GM13977 (cell line): ENCODE measurements around the gene RBSN.
A peak's percentile ranks its signal among the peaks of the same experiment; 100 is the strongest.

Experiments
- DNase-seq: peaks from one replicate; pipeline ENCODE4 v3.0.0; 2012; ENCODE audit warnings: low spot score
- CTCF ChIP-seq: IDR thresholded peaks from 2 replicates; pipeline ENCODE4 v1.5.1; 2012; ENCODE audit warnings: mild to moderate bottlenecking, control low read depth; ENCODE audit not compliant: insufficient read depth; ENCODE audit errors: extremely low read depth, missing control alignments
- in situ Hi-C: fragments of 300-500 bp; cut with MboI; formaldehyde crosslinking; loops from one replicate; pipeline ENCODE4 v1.12.0; 2022; ENCODE audit warnings: low sequenced_read_pairs, low pct_unique_long_range_greater_than_20kb, mixed read lengths, inconsistent platforms; ENCODE audit not compliant: unreplicated experiment

RBSN gene

GRCh38 chr3:15112011-15112410 lies 13.1 kb upstream of the RBSN start:
- no peak for DNase-seq
- TF ChIP-seq CTCF, result no peak
- in situ Hi-C loops, result loop anchor here (25.0 kb wide), 1 partner anchor 300 kb away; no protein-coding TSS in a partner anchor

- in situ Hi-C loops, result loop anchor here (25.0 kb wide), 1 partner anchor 302 kb away; no protein-coding TSS in a partner anchor
- TF ChIP-seq CTCF, result no peak
- DNase-seq, result no peak
Observed at GRCh38 chr3:15110206-15110605, 11.3 kb upstream of the RBSN start.

DNA sequence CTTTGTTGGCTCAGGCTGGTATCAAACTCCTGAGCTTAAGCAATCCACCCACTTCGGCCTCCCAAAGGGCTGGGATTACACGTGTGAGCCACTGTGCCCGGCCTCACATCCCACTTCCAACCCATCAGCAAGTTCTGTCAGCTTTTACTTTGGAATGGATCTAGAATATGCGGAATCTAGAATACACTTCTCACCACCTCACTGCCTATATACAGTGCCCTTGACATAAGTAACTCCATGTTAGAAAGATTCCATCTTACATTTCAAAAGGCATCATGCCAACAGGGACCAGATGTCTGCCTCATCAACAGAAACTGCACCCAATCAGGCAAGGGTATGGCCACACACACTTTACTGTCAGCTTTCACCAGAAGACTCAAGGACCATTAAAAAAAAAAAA lies 9.9 kb upstream of the RBSN start:
- in situ Hi-C loops, result loop anchor here (25.0 kb wide), 1 partner anchor 303 kb away; no protein-coding TSS in a partner anchor
- DNase-seq, result no peak
- TF ChIP-seq CTCF, result no peak

DNA sequence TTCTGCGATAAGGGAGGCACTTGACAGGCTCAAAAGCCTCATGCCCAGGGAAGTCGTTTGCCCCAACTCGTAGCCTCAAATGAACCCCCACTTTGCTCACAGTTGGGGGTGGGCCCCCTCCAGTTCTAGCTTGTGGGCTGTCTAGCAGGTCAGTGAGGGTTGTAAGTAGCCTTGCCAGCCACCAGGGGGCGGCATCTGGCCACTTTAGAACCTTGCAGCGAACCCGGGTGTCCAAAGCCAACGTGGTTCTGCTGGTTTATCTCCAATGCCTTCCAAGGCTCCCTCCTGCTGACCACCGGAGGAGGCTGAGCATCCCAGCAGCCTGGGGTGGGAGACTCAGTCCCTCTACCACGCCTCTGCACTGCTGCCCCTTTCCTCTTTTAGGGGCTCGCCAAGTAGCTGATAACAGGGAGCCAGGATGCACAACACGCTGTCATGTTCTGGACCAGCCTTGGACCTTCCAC lies 9.2 kb upstream of the RBSN start:
- peak; percentile 88 for DNase-seq
- in situ Hi-C loops, result loop anchor here (25.0 kb wide), 1 partner anchor 304 kb away; no protein-coding TSS in a partner anchor
- peak; percentile 88 for TF ChIP-seq CTCF

GRCh38 chr3:15107075-15107947 lies 8.4 kb upstream of the RBSN start:
- in situ Hi-C loops, result loop anchor here (25.0 kb wide), 1 partner anchor 305 kb away; no protein-coding TSS in a partner anchor
- TF ChIP-seq CTCF, result no peak
- DNase-seq, result no peak

DNA sequence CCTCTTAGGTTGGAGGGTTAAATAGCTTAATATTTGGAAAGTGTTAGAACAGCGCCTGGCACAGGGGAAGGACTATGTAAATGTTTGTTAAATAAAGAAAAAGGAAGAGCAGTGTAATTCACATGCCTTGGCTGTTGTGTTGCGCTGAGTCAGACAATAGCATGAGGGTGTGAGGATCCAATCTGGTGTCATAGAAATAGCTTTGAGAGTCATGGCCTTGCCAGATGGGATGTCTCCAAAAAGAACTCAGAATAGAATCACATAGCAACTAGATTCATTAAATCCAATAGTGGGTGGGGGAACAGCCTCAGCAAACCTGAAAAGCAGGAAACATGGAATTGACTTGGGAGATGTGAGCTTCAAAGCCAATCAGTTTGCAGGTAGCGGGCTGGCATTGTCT lies 3.9 kb upstream of the RBSN start:
- TF ChIP-seq CTCF, result no peak
- no peak for DNase-seq

More for the DNA sequence above, 3.9 kb upstream of the RBSN start:
- in situ Hi-C loops, result loop anchor here (25.0 kb wide), 1 partner anchor 309 kb away; no protein-coding TSS in a partner anchor
